Measurements from ENCODE around the gene ATCAY. TPM values are rescaled to one million over a fixed set of nuclear protein-coding genes. Genes with fewer than 3 reads are reported as not detected.
A peak's percentile ranks its signal among the peaks of the same experiment; 100 is the strongest.
"Not testable (repeated sequence)": the region's sequence is repeated elsewhere in the genome, so short reads cannot be mapped to it uniquely, and the experiment has no call there.

Gene ATCAY
- total RNA-seq, 1 donor from 2014 or later = not detected

DNA sequence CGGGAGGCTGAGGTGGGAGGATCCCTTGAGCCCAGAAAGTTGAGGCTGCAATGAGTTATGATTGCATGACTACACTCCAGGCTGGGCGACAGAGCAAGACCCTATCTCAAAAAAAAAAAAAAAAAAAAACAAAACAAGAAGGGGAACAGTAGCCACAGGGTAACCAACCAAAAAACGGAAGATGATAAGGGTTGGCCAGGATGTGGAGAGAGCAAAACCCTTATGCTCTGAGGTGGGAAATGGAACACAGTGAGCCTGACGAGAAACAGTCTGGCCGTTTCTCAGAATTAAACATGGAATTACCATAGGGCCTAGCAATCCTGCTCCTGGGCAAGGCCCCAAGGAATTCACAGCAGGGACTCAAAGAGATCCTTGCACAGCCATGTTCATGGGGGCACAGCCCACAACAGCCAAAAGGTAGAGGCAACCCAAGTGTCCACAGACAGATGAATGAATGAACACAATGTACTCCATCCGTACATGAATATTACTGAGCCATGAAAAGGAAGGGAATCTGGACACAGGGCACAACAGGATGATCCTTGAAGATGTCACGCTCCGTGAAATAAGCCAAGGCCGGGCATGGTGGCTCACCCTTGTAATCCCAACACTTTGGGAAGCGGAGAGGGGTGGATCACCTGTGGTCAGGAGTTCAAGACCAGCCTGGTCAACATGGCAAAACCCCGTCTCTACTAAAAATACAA is 63.7 kb downstream of the ATCAY start:
- no peak for DNase-seq (ENCODE audit: low read depth)

DNA sequence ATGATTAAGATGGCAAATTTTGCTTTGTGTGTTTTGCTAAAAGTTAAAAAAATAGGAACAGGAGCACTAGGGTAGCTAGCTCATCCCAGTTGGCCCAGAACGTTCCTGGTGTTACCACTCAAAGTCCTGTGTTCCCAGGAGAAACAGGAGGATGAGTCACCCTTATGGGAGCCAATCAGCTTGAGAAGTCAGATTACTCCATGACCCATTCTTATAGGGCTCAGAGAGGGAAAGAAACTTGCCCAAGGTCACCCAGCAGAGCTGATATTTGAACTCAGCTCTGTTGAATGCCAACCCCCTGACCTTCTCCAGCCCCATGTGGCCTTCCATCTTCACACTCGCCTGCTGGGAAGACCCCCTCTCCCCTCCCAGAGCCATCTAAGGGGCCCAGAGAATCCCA is 65.4 kb downstream of the ATCAY start:
- peak; percentile 31 for DNase-seq (ENCODE audit: low read depth)

DNA sequence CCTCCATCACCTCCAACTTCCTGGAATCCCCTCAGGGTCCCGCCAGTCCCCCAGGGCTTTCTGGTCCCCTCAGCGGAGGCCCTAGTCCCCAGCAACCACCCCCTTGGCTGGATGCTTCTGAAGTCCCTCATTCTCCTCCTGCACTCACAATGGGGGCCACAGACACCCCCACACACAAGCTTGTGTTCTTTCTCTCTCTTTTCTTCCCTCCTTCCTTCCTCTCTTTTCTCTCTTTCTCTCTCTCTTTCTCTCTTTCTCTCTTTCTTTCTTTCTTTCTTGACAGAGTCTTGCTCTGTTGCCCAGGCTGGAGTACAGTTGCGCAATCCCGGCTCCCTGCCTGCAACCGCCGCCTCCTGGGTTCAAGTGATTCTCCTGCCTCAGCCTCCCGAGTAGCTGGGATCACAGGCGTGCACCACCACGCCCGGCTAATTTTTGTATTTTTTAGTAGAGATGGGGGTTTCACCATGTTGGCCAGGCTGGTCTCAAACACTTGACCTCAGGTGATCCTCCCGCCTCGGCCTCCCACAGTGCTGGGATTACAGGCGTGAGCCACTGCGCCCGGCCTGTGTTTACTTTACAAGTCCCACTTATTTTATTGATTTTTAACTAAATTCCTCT is 66.9 kb downstream of the ATCAY start:
- not testable (repeated sequence) for DNase-seq (ENCODE audit: low read depth)

DNA sequence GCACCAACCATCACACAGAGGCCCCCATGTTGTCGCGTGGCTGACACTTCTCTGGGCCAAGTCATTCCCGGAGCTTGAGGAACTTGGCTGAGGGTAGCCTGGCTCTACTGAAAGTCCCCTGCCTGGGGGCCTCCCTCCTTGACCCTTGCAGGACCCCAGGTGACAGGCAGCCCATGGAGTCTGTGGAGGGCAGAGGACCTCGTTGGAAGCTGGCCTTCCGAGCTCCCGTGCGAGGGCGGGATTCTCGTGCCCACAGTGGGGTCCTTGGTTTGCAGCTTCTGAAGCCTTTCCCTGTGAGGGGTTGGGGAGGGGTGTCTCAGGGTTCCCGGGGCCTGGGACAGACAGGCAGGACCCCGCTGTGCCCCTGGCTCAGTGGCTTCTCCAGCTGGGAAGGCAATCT is 68.8 kb downstream of the ATCAY start:
- DNase-seq (ENCODE audit: low read depth) = no peak

DNA sequence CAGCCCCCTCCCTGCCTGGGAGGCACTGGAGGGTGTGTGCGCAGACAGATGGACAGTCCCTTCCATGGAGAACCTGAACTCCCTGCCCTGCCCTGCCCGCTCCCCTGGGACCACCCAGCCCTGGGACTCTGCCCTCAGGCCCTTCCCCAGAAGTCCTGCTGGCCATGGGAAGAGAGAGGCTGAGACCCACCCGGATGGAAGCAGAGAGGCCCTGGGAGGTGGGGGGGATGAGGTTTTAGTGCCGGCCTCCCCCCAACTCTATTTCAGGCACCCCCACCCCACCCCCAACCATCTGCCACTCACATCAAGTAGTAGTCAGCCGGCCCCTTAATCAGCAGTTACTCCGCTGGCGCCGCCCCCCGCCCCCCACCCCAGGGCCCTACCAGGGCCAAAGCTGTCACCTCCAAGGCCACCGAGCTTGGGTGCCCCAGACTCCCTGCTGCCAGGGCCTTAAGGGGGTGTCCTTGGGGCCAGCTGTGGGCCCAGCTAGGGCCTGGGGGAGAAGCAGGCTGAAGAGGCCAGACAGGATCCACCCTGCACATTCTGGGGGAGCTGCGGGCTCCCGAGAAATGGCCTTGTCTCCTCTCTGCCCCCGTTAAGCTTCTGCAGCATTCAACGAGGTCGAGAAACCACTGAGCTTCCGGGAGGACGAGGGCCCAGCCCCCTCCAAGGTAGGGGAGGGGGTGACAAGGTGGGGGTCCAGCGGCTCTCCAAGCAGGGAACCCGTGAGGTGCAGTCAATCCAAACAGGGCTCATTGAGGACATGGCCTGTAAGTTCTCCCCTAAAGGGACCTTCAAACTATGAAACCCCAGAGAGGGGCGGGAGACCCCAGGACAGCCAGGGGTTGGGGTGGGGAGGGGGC is 69.7 kb downstream of the ATCAY start:
- no peak for DNase-seq (ENCODE audit: low read depth)

DNA sequence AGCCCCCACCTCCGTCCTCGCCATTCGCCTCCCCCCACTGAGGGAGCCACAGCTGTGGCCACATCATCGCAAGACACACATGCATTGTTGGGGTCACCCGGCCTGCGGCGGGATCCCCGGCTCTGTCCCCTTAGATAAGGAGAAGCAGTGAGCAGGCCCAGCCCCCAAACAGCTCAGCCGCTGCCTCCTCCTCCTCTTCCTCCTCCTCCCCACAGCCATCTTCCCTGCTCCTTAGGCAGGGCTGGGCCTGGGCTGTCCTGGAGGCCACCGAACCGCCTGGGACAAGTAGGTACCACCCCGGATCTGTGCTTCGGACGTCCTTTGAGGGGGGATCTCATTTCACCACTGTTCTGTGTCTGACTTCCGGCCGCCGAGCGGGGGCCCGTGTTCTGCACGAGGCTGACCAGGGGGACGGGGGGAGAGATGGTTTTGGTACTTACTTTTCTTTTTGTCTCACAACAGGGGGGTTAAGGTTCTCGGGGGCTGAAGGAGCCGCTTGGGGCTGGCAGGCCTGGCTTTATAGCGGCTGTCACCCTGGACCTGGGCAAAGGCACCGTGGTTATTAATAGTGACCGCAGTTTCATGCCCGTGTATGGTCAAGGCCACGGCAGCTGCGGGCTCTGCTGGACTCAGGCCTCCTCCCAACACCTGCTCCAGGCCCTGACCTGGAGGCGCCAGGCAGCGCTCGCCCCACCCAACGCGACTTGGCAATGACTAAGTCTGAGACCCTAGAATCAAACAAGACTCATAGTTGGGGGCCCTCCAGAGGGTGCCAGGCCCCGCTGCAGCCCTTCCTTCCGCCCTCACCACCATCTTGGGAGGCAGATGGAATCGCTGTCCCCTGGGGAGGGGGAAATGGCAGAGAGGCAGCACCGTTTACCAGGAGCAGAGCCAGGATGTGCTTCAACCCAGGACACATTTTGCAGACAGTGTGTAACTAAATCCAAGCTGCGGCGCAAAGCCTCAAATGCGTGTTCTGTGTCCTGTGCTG is 70.7 kb downstream of the ATCAY start:
- peak; percentile 94 for DNase-seq (ENCODE audit: low read depth)

DNA sequence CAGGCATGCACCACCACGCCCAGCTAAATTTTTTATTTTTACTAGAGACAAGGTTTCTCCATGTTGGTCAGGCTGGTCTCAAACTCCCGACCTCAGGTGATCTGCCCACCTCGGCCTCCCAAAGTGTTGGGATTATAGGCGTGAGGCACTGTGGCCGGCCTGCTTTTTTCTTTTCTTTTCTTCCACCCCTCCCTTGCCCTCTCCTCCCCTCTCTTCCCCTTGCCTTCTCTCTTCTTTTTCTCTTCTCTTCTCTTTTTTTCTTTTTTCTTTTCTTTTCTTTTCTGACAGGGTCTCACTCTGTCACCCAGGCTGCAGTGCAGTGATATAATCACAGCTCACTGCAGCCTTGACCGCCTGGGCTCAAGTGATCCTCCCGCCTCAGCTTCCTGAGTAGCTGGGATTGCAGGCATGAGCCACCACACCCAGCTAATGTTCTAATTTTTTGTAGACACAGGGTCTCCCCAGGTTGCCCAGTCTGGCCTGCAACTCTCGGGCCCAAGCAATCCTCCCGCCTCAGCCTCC is 72.3 kb downstream of the ATCAY start:
- DNase-seq (ENCODE audit: low read depth) = not testable (repeated sequence)

DNA sequence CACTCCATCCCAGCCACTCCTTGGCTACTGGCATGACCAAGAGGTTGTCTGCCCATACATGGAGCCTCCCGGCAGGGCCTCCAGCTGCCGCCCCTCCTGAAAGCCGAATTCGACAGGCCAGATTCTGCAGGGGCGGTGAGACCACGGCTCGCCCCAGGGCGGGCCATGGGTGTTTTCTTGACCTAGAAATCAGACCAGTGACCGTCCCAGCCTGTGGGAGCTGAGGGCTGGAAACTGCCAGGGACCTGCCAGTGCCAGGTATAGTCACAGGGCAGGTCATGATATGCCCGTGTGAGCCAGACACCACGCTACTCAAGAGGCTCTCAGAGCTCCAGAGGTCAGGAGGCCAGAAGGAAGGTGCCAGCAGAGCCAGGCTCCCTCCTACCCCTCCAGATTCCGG is 73.6 kb downstream of the ATCAY start:
- peak; percentile 71 for DNase-seq (ENCODE audit: low read depth)

DNA sequence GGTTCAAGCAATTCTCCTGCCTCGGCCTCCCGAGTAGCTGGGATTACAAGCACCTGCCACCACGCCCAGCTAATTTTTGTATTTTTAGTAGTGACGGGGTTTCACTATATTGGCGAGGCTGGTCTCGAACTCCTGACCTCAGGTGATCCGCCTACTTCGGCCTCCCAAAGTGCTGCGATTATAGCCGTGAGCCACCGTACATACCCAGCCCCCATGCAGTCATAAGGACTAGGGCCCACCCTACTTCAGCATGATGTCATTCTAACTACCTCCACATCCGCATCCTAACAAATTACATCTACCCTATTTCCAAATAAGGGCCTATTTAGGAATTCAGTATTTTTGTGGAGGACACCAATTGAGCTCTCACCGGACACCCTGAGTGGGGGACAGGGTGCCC is 74.8 kb downstream of the ATCAY start:
- DNase-seq (ENCODE audit: low read depth) = not testable (repeated sequence)

DNA sequence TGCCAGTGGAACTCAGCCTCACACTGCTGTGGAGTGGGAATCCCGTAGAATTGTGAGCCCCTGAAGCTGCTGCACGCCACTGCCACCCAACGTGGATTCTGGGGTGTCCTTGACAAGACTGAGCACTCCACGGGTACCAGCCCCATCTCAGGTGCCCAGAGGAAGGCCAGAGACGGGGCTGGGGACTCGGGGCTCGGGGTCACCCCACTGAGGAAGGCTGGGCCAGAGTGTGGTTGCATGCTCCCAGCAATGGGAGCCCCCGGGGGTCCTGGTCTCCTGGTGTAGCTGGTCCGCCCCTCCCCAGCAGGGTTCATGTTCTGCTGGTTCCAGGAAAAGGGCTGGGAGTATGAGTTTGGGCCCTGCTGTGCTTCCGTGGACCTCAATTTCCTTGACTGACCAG is 75.2 kb downstream of the ATCAY start:
- DNase-seq (ENCODE audit: low read depth) = no peak

DNA sequence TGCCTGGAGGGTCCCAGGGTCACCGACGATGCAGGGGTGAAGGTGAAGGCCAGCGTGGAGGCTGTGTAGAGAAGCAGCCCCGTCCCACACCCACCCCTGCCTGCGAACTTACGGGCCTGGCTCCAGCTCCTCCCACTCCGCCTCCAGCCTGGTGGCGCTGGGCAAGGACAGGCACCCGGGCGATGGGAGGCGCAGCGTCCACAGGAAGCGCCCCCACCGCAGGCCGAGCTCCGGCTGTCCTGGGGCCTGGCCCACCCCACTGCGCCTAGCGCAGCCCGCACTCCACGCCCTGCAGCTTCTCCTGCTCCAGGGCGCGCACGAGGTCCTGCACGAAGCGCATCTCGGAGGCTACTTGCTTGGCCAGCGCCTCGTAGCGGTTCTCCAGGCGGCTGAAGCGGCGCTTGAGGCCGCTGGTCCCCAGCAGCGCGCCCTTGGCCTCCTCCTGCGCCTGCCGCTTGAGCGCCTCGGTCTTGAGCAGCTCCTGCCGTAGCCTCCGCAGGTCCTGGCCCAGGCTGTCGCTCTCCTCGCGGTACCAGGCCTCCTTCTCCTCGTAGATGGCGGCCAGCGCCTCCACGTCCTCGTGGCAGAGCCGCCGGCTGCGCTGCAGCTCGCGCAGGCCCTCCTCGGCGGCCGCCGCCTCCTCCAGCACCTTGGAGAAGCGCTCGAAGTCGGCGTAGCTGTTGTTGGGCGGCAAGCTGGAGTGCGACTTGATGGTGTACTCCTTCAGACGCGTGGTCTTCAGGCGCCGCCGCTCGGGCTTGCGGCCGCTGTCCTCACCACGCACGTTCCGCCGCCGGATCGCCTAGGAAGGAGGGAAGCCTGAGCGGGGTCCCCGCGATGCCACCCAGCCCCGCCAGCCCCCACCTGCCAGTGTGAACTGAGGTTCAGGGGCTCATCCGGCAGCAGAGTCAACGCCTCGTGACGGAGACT is 78.6 kb downstream of the ATCAY start:
- DNase-seq (ENCODE audit: low read depth) = no peak

DNA sequence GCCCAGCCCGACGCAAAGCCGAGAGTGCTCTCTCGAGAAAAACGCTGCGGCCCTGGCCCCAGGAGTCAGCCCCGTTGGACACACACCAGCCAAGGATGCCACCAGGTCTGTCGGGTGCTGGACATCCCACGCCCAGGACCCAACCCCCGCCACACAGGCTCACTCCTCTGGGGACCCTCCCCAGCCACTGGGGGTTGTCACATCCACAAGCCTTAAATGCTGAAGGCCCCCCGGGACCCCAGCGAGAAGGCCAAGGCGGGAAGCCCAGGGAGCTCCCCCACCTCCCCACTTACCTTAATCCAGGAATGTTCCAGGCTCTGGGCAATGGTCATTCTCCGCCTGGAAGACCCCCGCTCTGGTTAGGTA is 79.3 kb downstream of the ATCAY start:
- no peak for DNase-seq (ENCODE audit: low read depth)

DNA sequence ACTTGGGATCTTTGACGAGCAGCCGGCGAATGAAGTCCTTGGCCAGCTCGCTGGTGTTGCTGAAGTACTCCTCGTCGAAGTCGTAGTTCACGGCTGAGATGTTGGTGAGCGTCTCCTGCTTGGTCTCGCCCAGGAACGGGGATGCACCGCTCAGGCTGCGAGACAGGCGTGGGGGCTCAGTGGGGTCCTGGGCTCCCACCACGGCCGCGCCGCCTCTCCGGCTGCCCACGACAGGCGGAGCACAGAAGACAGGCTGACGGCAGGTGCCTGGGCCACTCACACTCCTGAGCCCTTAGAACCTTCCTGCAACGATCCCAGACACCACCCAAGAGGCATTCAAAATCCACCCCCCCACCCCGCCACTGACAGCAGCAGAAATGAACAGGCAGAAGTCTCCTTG is 80.5 kb downstream of the ATCAY start:
- no peak for DNase-seq (ENCODE audit: low read depth)

DNA sequence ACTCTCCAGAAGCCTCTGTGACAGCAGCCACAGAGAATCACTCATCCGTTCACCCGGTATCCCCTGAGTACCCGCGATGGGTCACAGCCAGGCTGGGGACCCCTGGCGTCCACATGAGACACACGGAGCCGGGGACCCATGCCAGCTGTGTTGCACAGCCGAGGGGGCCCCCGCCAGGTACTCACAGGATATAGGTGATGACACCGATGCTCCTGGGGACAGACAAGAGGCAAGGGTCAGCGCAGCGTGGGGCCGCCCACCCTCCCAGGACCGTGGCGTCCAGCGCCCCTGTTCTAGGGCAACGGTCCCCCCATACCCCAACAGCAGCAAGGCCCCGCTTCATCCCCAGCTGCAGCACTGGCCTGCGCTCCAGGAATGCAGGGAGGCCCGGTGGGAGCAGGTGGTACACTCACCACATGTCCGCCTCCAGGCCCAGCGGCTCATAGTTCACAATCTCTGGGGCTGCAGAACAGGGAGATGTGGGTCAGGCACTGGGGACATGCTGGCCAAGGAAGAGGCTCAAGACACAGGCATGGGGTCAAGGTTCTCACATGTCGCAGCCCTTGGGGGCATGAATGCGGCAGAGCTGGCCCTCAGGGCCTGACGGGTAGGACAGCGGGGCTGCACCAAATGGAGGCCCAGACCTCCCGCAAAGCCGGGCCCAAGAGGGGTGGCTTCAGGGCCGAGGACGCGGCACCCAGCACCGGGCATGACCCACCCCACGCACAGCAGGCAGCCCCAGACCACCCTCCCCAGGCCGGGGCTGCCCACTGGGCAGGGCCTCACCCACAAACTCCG is 83.2 kb downstream of the ATCAY start:
- no peak for DNase-seq (ENCODE audit: low read depth)

DNA sequence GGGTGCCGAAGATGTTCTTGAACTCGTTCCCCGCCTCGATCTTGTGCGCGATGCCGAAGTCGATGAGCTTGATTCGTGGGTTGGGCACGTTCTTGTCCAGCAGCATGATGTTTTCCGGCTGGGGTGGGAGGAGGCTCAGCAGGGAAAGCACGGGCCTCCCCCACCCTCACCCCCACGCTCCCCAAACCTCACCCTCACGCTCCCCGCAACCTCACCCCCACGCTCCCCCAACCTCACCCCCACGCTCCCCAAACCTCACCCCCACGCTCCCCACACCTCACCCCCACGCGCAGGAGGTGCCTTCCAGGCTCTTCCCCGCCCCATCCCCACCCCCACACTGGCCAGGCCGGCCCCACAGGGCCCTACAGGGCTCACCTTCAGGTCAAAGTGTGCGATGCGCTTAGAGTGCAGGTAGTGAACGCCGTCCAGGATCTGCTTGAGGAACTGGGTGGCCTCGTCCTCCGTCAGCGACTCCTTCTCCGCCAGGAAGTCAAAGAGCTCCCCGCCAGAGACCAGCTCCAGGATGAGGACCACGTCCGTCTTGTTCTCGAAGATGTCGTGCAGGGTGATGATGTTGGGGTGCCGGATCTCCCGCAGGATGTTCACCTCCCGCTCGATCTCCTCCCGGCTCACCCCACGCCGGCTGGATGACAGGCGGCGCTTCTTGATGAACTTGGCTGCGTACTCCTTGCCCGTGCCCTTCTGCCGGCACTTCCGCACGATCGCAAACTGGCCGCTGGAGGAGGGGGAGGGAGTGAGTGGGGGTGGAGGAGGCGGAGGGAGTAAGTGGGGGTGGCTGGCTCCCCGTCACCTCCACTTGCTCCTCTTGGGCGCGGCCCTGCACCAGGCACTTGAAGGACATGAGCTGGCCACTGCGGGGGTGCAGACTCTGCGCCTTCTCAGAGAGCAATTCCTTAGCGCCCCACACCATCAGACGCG is 84.0 kb downstream of the ATCAY start:
- DNase-seq (ENCODE audit: low read depth) = no peak

DNA sequence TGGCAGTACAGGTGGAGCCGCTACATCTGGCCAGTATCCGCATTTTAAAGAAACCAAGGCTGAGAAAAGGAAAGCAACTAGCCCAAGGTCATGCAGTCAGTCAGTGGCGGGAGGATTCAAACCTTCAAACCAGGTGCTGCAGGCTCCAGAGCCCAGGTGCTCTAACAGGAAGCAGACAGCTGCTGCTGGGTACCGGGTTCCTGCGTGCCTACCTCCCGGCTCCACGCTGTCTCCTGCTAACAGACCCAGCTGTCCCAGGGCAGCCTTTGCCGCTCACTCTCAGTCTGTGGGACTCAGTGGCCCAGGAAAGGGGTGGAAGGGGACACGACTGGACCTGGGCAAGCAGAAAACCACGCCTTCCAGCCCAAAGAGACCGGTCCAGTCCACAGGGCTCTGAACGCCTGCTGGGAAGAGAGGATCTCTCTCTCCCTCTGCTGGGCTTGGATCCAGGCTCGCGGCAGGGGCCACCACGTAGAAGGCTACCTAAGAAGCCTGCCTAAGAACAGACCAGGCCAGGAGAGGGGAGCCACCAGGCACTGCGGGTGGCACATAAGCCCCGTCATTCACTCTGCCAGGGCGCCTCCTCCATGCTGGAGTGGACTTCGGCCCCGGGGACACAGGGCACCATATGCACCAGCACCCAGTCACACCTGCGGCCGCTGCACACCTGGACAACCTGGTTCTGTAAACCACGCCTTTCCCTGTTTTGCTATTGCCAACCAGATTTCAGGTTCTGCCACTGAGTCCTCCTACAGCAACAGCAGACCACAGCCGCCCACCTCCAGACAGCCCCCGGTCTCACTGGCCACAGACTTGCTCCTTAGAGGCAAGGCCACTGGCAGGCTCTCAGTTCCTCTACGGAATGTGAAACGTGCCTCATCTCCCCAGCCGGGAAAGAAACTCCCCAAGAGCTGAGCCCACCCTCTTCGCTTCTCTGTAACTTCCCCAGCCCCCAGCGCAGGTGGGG is 85.8 kb downstream of the ATCAY start:
- no peak for DNase-seq (ENCODE audit: low read depth)

DNA sequence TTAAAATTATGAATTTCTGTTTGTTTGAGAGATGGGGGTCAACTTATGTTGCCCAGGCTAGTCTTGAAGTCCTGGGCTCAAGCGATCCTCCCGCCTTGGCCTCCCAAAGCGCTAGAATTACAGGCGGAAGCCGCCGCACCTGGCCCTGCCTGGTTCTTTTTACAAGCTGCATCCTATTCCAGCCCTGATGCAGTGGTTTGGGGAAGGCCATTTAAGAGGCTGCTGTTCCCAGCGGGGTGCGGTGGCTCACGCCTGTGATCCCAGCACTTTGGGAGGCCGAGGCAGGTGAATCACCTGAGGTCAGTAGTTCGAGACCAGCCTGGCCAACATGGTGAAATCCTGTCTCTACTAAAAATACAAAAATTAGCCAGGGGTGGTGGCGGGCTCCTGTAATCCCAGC is 87.5 kb downstream of the ATCAY start:
- not testable (repeated sequence) for DNase-seq (ENCODE audit: low read depth)
